ENCODE results near the gene DNAJC6. TPM values are rescaled to one million over a fixed set of nuclear protein-coding genes. Genes with fewer than 3 reads are reported as not detected.

Gene DNAJC6
- polyA plus RNA-seq, 1 donor (not counting 4 experiments of a cell fraction or from before 2014, with no cell fraction given) = 7.7 TPM

DNA sequence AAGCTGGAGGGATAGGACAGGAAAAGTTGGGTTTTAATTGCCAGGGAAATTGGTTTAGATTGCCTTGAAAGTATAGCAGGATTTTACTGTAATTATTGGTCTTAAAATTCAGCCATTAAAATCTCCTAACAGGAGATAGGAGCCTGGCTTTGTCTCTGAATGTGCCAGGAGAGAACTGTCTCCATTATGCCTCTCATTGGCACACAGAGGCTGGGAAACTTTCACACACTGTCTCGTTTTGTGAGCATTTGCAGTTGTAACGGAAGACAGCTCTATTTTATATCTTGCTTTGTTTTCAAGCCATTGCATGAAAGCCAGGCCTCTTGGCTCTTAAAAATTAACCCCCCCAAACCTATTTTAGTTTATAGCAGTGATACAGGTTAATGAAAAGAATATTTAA lies 12.5 kb downstream of the DNAJC6 start:
- no peak overlapping the region for H3K4me2 ChIP-seq (ENCODE audit: control insufficient read depth, extremely low read depth, insufficient read depth, low read depth, low read length)
- no peak overlapping the region for H3K27ac ChIP-seq (ENCODE audit: control insufficient read depth, insufficient read depth, low read length)
- H3K9me1 ChIP-seq (ENCODE audit: control insufficient read depth, extremely low read depth, insufficient read depth, low read length) = no peaks in the 10 kb centered on the region
- H4K20me1 ChIP-seq (ENCODE audit: control insufficient read depth, extremely low read depth, insufficient read depth, low read length) = no peaks in the 10 kb centered on the region
- no peaks in the 10 kb centered on the region for H3K9me3 ChIP-seq (ENCODE audit: control insufficient read depth, low read depth, low read length)
- no peaks in the 10 kb centered on the region for H3K27me3 ChIP-seq (ENCODE audit: control insufficient read depth, extremely low read depth, insufficient read depth, low read length)
- H3K4me3 ChIP-seq (ENCODE audit: control insufficient read depth in 2 of 3, extremely low read depth in 1 of 3, insufficient read depth in 2 of 3, low read depth in 1 of 3, low read length in 3 of 3) = no peak overlapping the region
- no peak overlapping the region for H3K9ac ChIP-seq (ENCODE audit: control insufficient read depth, extremely low read depth, insufficient read depth, low read length)
- DNase-seq (ENCODE audit: low read depth, low spot score) (no peak), FAIRE-seq (no peak)
- TF ChIP-seq EZH2 (IDR thresholded peaks at IDR 0.05; ENCODE audit: low read length) = no peak
- TF ChIP-seq, protein P1, sequence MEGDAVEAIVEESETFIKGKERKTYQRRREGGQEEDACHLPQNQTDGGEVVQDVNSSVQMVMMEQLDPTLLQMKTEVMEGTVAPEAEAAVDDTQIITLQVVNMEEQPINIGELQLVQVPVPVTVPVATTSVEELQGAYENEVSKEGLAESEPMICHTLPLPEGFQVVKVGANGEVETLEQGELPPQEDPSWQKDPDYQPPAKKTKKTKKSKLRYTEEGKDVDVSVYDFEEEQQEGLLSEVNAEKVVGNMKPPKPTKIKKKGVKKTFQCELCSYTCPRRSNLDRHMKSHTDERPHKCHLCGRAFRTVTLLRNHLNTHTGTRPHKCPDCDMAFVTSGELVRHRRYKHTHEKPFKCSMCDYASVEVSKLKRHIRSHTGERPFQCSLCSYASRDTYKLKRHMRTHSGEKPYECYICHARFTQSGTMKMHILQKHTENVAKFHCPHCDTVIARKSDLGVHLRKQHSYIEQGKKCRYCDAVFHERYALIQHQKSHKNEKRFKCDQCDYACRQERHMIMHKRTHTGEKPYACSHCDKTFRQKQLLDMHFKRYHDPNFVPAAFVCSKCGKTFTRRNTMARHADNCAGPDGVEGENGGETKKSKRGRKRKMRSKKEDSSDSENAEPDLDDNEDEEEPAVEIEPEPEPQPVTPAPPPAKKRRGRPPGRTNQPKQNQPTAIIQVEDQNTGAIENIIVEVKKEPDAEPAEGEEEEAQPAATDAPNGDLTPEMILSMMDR (optimal IDR thresholded peaks at IDR 0.05 in 1 of 3, IDR thresholded peaks at IDR 0.05 in 1 of 3, conservative IDR thresholded peaks at IDR 0.05 in 1 of 3; ENCODE audit: extremely low read depth in 1 of 3, insufficient read depth in 2 of 3, low read length in 3 of 3) = no peak
- no peaks in the 10 kb centered on the region for H3K79me2 ChIP-seq (ENCODE audit: control insufficient read depth, insufficient read depth, low read length)
- H3K4me1 ChIP-seq (ENCODE audit: control insufficient read depth, extremely low read depth, insufficient read depth, low read length) = no peaks in the 10 kb centered on the region
- no peak overlapping the region for H2AFZ ChIP-seq (ENCODE audit: control insufficient read depth, low read length)
- dilution Hi-C loops (cut with MboI; ENCODE audit: extremely low pct_ligation_motif_present, low sequenced_read_pairs) = no loop called here
- peaks cover 0 to 2% of the 10 kb centered on the region in 2 experiments for H3K36me3 ChIP-seq (ENCODE audit: control insufficient read depth in 2 of 2, extremely low read depth in 1 of 2, insufficient read depth in 2 of 2, low read length in 2 of 2)

DNA sequence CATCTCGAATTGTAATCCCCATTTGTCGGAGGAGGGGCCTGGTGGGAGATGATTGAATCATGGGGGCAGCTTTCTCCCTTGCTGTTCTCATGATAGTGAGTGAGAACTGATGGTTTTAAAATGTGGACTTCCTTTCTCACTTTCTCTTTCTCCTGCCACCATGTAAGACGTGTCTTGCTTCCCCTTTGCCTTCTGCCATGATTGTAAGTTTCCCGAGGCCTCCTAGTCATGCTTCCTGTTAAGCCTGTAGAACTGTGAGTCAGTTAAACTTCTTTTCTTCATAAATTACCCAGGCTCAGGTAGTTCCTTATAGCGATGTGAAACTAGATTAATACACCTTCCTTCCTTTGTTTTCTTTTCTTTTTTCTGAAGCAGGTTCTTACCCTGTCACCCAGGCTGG lies 13.9 kb downstream of the DNAJC6 start:
- no peak overlapping the region for H3K27ac ChIP-seq (ENCODE audit: control insufficient read depth, insufficient read depth, low read length)
- no peaks in the 10 kb centered on the region for H3K9me1 ChIP-seq (ENCODE audit: control insufficient read depth, extremely low read depth, insufficient read depth, low read length)
- H3K4me1 ChIP-seq (ENCODE audit: control insufficient read depth, extremely low read depth, insufficient read depth, low read length) = no peaks in the 10 kb centered on the region
- H3K36me3 ChIP-seq (ENCODE audit: control insufficient read depth in 2 of 2, extremely low read depth in 1 of 2, insufficient read depth in 2 of 2, low read length in 2 of 2) = peaks cover 0 to 2% of the 10 kb centered on the region in 2 experiments
- dilution Hi-C loops (cut with MboI; ENCODE audit: extremely low pct_ligation_motif_present, low sequenced_read_pairs) = no loop called here
- H3K79me2 ChIP-seq (ENCODE audit: control insufficient read depth, insufficient read depth, low read length) = no peaks in the 10 kb centered on the region
- H2AFZ ChIP-seq (ENCODE audit: control insufficient read depth, low read length) = no peak overlapping the region
- no peak for FAIRE-seq
- no peaks in the 10 kb centered on the region for H3K27me3 ChIP-seq (ENCODE audit: control insufficient read depth, extremely low read depth, insufficient read depth, low read length)
- H3K9me3 ChIP-seq (ENCODE audit: control insufficient read depth, low read depth, low read length) = no peaks in the 10 kb centered on the region
- TF ChIP-seq EZH2 (IDR thresholded peaks at IDR 0.05; ENCODE audit: low read length) = no peak
- TF ChIP-seq, protein P1 (optimal IDR thresholded peaks at IDR 0.05 in 1 of 3, IDR thresholded peaks at IDR 0.05 in 1 of 3, conservative IDR thresholded peaks at IDR 0.05 in 1 of 3; ENCODE audit: extremely low read depth in 1 of 3, insufficient read depth in 2 of 3, low read length in 3 of 3) = no peak
- no peak overlapping the region for H3K4me2 ChIP-seq (ENCODE audit: control insufficient read depth, extremely low read depth, insufficient read depth, low read depth, low read length)
- no peaks in the 10 kb centered on the region for H4K20me1 ChIP-seq (ENCODE audit: control insufficient read depth, extremely low read depth, insufficient read depth, low read length)
- no peak overlapping the region for H3K9ac ChIP-seq (ENCODE audit: control insufficient read depth, extremely low read depth, insufficient read depth, low read length)
- no peak overlapping the region for H3K4me3 ChIP-seq (ENCODE audit: control insufficient read depth in 2 of 3, extremely low read depth in 1 of 3, insufficient read depth in 2 of 3, low read depth in 1 of 3, low read length in 3 of 3)
- DNase-seq (ENCODE audit: low read depth, low spot score) = no peak

Data from keratinocyte (primary cell).